Measurements from ENCODE around the gene BRPF3.

Gene BRPF3

DNA sequence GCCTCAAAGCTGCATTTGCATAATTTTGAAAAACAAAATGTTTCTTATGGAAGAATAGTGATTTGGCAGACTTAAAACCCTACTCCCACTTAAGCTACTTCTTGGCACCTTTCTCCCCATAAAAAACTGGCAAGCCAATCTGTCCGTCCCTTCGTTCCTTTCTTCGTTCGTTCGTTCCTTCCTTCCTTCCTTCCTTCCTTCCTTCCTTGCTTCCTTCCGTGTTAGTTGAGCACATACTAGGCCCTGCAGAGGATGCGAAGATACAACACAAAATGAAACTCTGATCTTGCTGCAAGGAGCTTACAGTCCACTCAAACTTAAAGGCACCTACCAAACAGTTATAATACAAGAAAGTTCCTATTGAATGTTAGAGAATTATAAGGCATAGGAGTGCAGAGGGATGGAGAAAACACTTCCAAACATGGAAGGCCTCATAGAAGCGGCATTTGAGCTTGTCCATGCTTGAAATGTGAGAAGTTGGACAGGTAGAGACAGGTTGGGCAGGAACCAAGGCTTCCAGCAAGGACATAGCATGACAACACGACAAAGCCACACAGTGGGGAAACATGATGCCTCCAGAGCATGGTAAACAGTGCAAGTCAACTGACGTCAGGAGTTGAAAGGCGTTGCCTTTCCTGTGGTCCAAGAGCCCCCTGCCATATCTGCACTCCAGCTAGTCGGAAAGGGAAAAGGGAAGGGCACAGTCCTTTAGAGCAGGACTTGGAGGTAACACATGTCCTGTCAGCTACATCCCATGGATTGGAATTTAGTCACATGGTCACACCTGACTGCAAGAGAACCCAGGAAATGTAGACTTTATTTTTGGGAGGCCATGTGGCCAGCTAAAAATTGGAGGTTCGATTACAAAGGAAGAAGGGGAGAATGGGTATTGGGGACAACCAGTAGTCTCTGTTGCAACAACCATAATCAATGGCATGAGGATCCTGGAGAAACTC is 80.3 kb downstream of the BRPF3 start:
- Histone ChIP-seq H3K4me1 (ENCODE audit: control insufficient read depth, insufficient read depth, low read depth, low read length) (no peaks in the 10 kb centered on the region), H2AFZ (ENCODE audit: low read depth, low read length) (no peak overlapping the region), H2AK5ac (ENCODE audit: low read length, severe bottlenecking) (no peak overlapping the region), H3K27ac (ENCODE audit: low read length, poor library complexity, severe bottlenecking) (no peak overlapping the region), H2BK15ac (ENCODE audit: low read depth, poor library complexity, severe bottlenecking) (no peak overlapping the region), H2BK12ac (ENCODE audit: low read length in 2 of 2) (no peak overlapping the region), H3K79me1 (replicated peaks; ENCODE audit: low read length, poor library complexity, severe bottlenecking) (no peaks in the 10 kb centered on the region), H3K14ac (ENCODE audit: low read length in 2 of 2) (no peak overlapping the region), H3K4me2 (ENCODE audit: low read length, poor library complexity, severe bottlenecking) (no peak overlapping the region), H4K91ac (ENCODE audit: low read length) (no peak overlapping the region), H2BK5ac (ENCODE audit: low read depth, low read length, poor library complexity, severe bottlenecking) (no peak overlapping the region), H3K23ac (ENCODE audit: low read length in 2 of 2) (no peak overlapping the region), H4K8ac (ENCODE audit: low read length) (no peak overlapping the region), H3K4ac (ENCODE audit: low read depth in 1 of 2, low read length in 2 of 2) (no peak overlapping the region), H3K9me3 (ENCODE audit: control insufficient read depth, low read length) (no peaks in the 10 kb centered on the region), H3K18ac (ENCODE audit: low read depth in 1 of 2, low read length in 2 of 2) (no peak overlapping the region), H3K9ac (ENCODE audit: low read length) (no peak overlapping the region), H2BK120ac (ENCODE audit: low read depth, low read length) (no peak overlapping the region), H3K36me3 (ENCODE audit: control insufficient read depth in 1 of 2, insufficient read depth in 2 of 2, low read depth in 1 of 2, low read length in 2 of 2) (no peaks in the 10 kb centered on the region), H3K27me3 (ENCODE audit: control insufficient read depth in 1 of 2, insufficient read depth in 1 of 2, low read length in 2 of 2) (peaks cover 59 to 68% of the 10 kb centered on the region in 2 experiments), H3K4me3 (ENCODE audit: insufficient read depth in 1 of 2, low read depth in 1 of 2, low read length in 2 of 2) (no peak overlapping the region)
- no peak for DNase-seq
- 88% methylated on average over 13 of the region's 13 CpGs for WGBS

DNA sequence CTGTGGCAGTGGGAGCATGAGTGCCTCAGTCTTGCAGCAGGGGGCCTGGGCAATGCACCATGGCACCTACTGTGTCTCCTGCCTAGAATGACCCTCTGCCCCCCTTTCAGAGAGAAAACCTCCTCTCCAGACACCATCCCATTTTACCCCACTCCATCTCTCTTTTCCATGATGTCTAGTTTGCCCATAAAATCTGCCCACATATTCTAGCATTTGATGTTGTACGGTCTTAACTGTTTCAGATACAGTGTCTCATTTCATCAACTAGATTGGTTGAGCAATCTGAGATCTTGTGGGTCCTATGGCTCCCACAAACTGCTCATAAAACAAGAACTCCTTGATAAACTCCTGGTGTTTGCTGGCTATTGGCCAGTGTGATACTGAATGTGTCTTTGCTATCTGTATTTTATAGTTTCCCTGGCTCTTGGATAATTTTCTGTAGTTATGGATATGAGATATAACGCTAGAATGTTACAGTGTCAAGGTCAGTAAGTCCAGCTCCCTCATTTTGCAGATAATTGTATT is 81.5 kb downstream of the BRPF3 start:
- H3K23ac ChIP-seq (ENCODE audit: low read length in 2 of 2) = no peak overlapping the region
- no peak overlapping the region for H2BK12ac ChIP-seq (ENCODE audit: low read length in 2 of 2)
- no peak overlapping the region for H2BK120ac ChIP-seq (ENCODE audit: low read depth, low read length)
- no peak overlapping the region for H3K18ac ChIP-seq (ENCODE audit: low read depth in 1 of 2, low read length in 2 of 2)
- H4K91ac ChIP-seq (ENCODE audit: low read length) = no peak overlapping the region
- no peak overlapping the region for H2BK5ac ChIP-seq (ENCODE audit: low read depth, low read length, poor library complexity, severe bottlenecking)
- peaks cover 55 to 61% of the 10 kb centered on the region in 2 experiments for H3K27me3 ChIP-seq (ENCODE audit: control insufficient read depth in 1 of 2, insufficient read depth in 1 of 2, low read length in 2 of 2)
- H3K36me3 ChIP-seq (ENCODE audit: control insufficient read depth in 1 of 2, insufficient read depth in 2 of 2, low read depth in 1 of 2, low read length in 2 of 2) = no peaks in the 10 kb centered on the region
- H3K4me2 ChIP-seq (ENCODE audit: low read length, poor library complexity, severe bottlenecking) = no peak overlapping the region
- no peaks in the 10 kb centered on the region for H3K4me1 ChIP-seq (ENCODE audit: control insufficient read depth, insufficient read depth, low read depth, low read length)
- no peak overlapping the region for H2AFZ ChIP-seq (ENCODE audit: low read depth, low read length)
- H3K79me1 ChIP-seq (replicated peaks; ENCODE audit: low read length, poor library complexity, severe bottlenecking) = no peaks in the 10 kb centered on the region
- no peak overlapping the region for H3K4me3 ChIP-seq (ENCODE audit: insufficient read depth in 1 of 2, low read depth in 1 of 2, low read length in 2 of 2)
- WGBS = 98% methylated on average over 2 of the region's 2 CpGs
- H3K4ac ChIP-seq (ENCODE audit: low read depth in 1 of 2, low read length in 2 of 2) = no peak overlapping the region
- no peak overlapping the region for H3K9ac ChIP-seq (ENCODE audit: low read length)
- H3K14ac ChIP-seq (ENCODE audit: low read length in 2 of 2) = no peak overlapping the region
- DNase-seq = no peak
- no peak overlapping the region for H4K8ac ChIP-seq (ENCODE audit: low read length)
- H2AK5ac ChIP-seq (ENCODE audit: low read length, severe bottlenecking) = no peak overlapping the region
- H3K27ac ChIP-seq (ENCODE audit: low read length, poor library complexity, severe bottlenecking) = no peak overlapping the region
- H2BK15ac ChIP-seq (ENCODE audit: low read depth, poor library complexity, severe bottlenecking) = no peak overlapping the region
- no peaks in the 10 kb centered on the region for H3K9me3 ChIP-seq (ENCODE audit: control insufficient read depth, low read length)

DNA sequence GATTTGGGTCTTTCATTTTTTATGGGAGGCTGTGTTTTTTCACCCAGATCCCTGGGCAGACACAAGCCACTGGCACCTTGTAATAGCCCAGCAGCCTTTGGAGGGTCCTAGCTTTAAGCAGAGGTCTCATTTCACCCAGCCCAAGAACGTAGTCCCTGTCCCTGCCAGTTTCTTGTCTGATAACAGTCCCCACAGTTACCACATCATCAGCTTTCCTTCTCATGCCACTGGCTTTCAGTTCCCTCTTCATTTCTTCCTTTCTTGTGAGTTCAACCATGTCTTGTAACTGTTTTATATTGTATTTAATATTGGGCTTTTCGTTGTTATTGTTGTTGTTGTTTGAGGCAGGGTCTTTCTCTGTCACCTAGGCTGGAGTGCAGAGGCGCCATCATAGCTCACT is 83.9 kb downstream of the BRPF3 start:
- DNase-seq = no peak
- H3K18ac ChIP-seq (ENCODE audit: low read depth in 1 of 2, low read length in 2 of 2) = no peak overlapping the region

DNA sequence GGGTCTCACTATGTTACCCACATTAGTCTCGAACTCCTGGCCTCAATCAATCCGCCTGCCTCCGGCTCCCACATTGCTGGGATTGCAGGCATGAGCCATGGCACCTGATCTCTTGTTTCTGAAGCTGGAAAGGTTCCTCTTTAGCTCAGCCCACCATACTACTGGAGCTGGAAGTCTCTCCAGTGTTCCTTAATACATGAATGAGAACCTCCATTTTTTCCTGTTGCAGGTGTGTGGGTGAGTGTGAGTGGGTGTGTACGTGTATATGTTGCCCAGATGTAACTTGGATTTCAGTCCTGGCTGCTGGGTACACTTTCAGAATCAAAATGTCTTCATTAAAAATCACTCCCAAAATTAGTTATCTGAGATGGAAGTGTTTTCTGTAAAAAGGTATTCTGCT is 84.4 kb downstream of the BRPF3 start:
- H3K27me3 ChIP-seq (ENCODE audit: control insufficient read depth in 1 of 2, insufficient read depth in 1 of 2, low read length in 2 of 2) = peaks cover 69 to 78% of the 10 kb centered on the region in 2 experiments
- H3K14ac ChIP-seq (ENCODE audit: low read length in 2 of 2) = no peak overlapping the region
- no peak overlapping the region for H2BK12ac ChIP-seq (ENCODE audit: low read length in 2 of 2)
- no peak for DNase-seq
- WGBS = 73% methylated on average over 3 of the region's 4 CpGs
- no peak overlapping the region for H3K9ac ChIP-seq (ENCODE audit: low read length)
- no peaks in the 10 kb centered on the region for H3K4me1 ChIP-seq (ENCODE audit: control insufficient read depth, insufficient read depth, low read depth, low read length)
- no peaks in the 10 kb centered on the region for H3K9me3 ChIP-seq (ENCODE audit: control insufficient read depth, low read length)
- H3K4ac ChIP-seq (ENCODE audit: low read depth in 1 of 2, low read length in 2 of 2) = no peak overlapping the region
- H2BK15ac ChIP-seq (ENCODE audit: low read depth, poor library complexity, severe bottlenecking) = no peak overlapping the region
- no peak overlapping the region for H4K91ac ChIP-seq (ENCODE audit: low read length)
- H2BK5ac ChIP-seq (ENCODE audit: low read depth, low read length, poor library complexity, severe bottlenecking) = no peak overlapping the region
- no peak overlapping the region for H3K27ac ChIP-seq (ENCODE audit: low read length, poor library complexity, severe bottlenecking)
- H2AFZ ChIP-seq (ENCODE audit: low read depth, low read length) = no peak overlapping the region
- no peak overlapping the region for H3K18ac ChIP-seq (ENCODE audit: low read depth in 1 of 2, low read length in 2 of 2)
- no peaks in the 10 kb centered on the region for H3K36me3 ChIP-seq (ENCODE audit: control insufficient read depth in 1 of 2, insufficient read depth in 2 of 2, low read depth in 1 of 2, low read length in 2 of 2)
- no peaks in the 10 kb centered on the region for H3K79me1 ChIP-seq (replicated peaks; ENCODE audit: low read length, poor library complexity, severe bottlenecking)
- H4K8ac ChIP-seq (ENCODE audit: low read length) = no peak overlapping the region
- no peak overlapping the region for H3K4me3 ChIP-seq (ENCODE audit: insufficient read depth in 1 of 2, low read depth in 1 of 2, low read length in 2 of 2)
- no peak overlapping the region for H2AK5ac ChIP-seq (ENCODE audit: low read length, severe bottlenecking)
- no peak overlapping the region for H2BK120ac ChIP-seq (ENCODE audit: low read depth, low read length)
- no peak overlapping the region for H3K23ac ChIP-seq (ENCODE audit: low read length in 2 of 2)
- H3K4me2 ChIP-seq (ENCODE audit: low read length, poor library complexity, severe bottlenecking) = no peak overlapping the region

More for the DNA sequence above, 83.9 kb downstream of the BRPF3 start:
- no peak overlapping the region for H3K4me3 ChIP-seq (ENCODE audit: insufficient read depth in 1 of 2, low read depth in 1 of 2, low read length in 2 of 2)
- no peak overlapping the region for H3K9ac ChIP-seq (ENCODE audit: low read length)
- no peak overlapping the region for H3K4ac ChIP-seq (ENCODE audit: low read depth in 1 of 2, low read length in 2 of 2)
- no peak overlapping the region for H2BK5ac ChIP-seq (ENCODE audit: low read depth, low read length, poor library complexity, severe bottlenecking)
- no peak overlapping the region for H3K23ac ChIP-seq (ENCODE audit: low read length in 2 of 2)
- H3K79me1 ChIP-seq (replicated peaks; ENCODE audit: low read length, poor library complexity, severe bottlenecking) = no peaks in the 10 kb centered on the region
- H4K8ac ChIP-seq (ENCODE audit: low read length) = no peak overlapping the region
- H3K27ac ChIP-seq (ENCODE audit: low read length, poor library complexity, severe bottlenecking) = no peak overlapping the region
- 66% methylated on average over 3 of the region's 3 CpGs for WGBS
- no peaks in the 10 kb centered on the region for H3K9me3 ChIP-seq (ENCODE audit: control insufficient read depth, low read length)
- H3K4me1 ChIP-seq (ENCODE audit: control insufficient read depth, insufficient read depth, low read depth, low read length) = no peaks in the 10 kb centered on the region
- no peaks in the 10 kb centered on the region for H3K36me3 ChIP-seq (ENCODE audit: control insufficient read depth in 1 of 2, insufficient read depth in 2 of 2, low read depth in 1 of 2, low read length in 2 of 2)
- no peak overlapping the region for H4K91ac ChIP-seq (ENCODE audit: low read length)
- no peak overlapping the region for H3K14ac ChIP-seq (ENCODE audit: low read length in 2 of 2)
- no peak overlapping the region for H3K4me2 ChIP-seq (ENCODE audit: low read length, poor library complexity, severe bottlenecking)
- H2BK15ac ChIP-seq (ENCODE audit: low read depth, poor library complexity, severe bottlenecking) = no peak overlapping the region
- H2AFZ ChIP-seq (ENCODE audit: low read depth, low read length) = no peak overlapping the region
- H2BK120ac ChIP-seq (ENCODE audit: low read depth, low read length) = no peak overlapping the region
- H2AK5ac ChIP-seq (ENCODE audit: low read length, severe bottlenecking) = no peak overlapping the region
- peaks cover 65 to 73% of the 10 kb centered on the region in 2 experiments for H3K27me3 ChIP-seq (ENCODE audit: control insufficient read depth in 1 of 2, insufficient read depth in 1 of 2, low read length in 2 of 2)
- no peak overlapping the region for H2BK12ac ChIP-seq (ENCODE audit: low read length in 2 of 2)

Measured in mesenchymal stem cell (in vitro differentiated cells and primary cell).